Heart left ventricle (tissue), 13 donors: ENCODE results near the gene COMMD4.

Source experiments
- POLR2A ChIP-seq, 2 donors: fragments of 450-650 bp; IDR thresholded peaks; one replicate each; pipeline ENCODE4 v1.6.1; 2017; ENCODE audit warnings: antibody characterized with exemption in 2 of 2, mild to moderate bottlenecking in 2 of 2, moderate library complexity in 2 of 2
- TF ChIP-seq, protein P1 (sequence below), 12 donors: fragments of 200-600 bp; sonication (generic) in 4 of 12; IDR thresholded peaks; one replicate each; pipeline versions ENCODE4 v1.5.0 to v1.8.0; 2018 to 2022; ENCODE audit warnings: antibody characterized with exemption in 12 of 12, mild to moderate bottlenecking in 5 of 12
- donor health status: ischemic (EF 13 %, LVEDD 7.1; RV severe dilation, severe dysfunction).
- donor health status: DM: no; HTN: yes; CAD: no.
- donor health status: DM: no; HTN: no; CAD: no.
- donor health status: ischemic (EF 25% LVEDD 6.9; RV normal size, moderate dysfunction).
- donor health status: ischemic (EF 25% LVEDD 5.7; RV mildly dilated, moderate dysfunction).
- donor health status: ischemic (EF 35%, LVEDD 5.7; RV mildly dilated, moderate dysfunction).
- donor health status: nonischemic (EF 11% LVEDD 7.7; RV severe dilation, severe dysfunction).
- donor health status: DM: yes; HTN: yes; CAD: no.
- donor health status: PGD.
- donor health status: ischemic (EF 29% LVEDD 5.4; RV normal size, mild dysfunction).
- donor health status: nonischemic (EF 23%, LVEDD 6.1; RV moderate dilation, normal function).

DNA sequence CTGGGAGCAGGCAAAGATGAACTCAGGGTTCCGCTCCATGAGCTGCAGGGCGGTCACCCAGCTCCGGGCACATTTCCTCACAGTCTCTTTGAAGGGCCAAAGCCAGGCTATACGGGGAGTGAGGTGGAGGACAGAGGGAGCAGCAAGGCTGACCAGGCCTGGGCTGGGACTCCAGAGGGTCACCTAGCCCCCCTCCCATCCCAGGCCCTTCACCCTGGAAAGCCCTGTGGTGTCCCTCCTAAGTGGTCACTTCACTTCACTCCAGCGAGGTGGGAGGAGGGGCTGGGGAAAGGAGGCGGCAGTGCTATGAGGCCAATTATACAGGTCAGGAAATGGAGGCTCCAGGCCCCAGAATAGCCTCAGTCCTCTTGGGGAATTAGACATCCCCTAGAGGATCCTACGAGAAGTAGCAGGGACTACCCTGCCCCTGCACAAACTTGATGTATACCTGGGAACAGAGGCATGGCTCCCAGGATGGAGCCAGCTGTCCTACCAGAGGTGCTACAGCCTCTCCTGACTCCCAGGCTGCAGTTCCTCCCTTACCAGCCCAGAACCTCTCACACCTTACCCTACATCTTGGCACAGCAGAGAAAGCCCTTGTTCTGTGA is 26.9 kb downstream of the COMMD4 start:
- TF ChIP-seq, protein P1, sequence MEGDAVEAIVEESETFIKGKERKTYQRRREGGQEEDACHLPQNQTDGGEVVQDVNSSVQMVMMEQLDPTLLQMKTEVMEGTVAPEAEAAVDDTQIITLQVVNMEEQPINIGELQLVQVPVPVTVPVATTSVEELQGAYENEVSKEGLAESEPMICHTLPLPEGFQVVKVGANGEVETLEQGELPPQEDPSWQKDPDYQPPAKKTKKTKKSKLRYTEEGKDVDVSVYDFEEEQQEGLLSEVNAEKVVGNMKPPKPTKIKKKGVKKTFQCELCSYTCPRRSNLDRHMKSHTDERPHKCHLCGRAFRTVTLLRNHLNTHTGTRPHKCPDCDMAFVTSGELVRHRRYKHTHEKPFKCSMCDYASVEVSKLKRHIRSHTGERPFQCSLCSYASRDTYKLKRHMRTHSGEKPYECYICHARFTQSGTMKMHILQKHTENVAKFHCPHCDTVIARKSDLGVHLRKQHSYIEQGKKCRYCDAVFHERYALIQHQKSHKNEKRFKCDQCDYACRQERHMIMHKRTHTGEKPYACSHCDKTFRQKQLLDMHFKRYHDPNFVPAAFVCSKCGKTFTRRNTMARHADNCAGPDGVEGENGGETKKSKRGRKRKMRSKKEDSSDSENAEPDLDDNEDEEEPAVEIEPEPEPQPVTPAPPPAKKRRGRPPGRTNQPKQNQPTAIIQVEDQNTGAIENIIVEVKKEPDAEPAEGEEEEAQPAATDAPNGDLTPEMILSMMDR (IDR thresholded peaks at IDR 0.05) = no peak
- TF ChIP-seq POLR2A (IDR thresholded peaks at IDR 0.05) = no peak
